NB4 (cell line): Measurements from ENCODE around the gene CEP76.

Source experiments
- MYC ChIP-seq: IDR thresholded peaks from 2 replicates; pipeline ENCODE4 v1.6.1; 2011; ENCODE audit warnings: low read depth, low read length
- POLR2A ChIP-seq: IDR thresholded peaks from 2 replicates; pipeline ENCODE4 v1.6.1; 2011; ENCODE audit warnings: mild to moderate bottlenecking; ENCODE audit not compliant: insufficient read length; ENCODE audit errors: extremely low read depth
- TF ChIP-seq, protein P1 (sequence below): IDR thresholded peaks from one replicate; pipeline ENCODE4 v1.5.1; 2012; ENCODE audit warnings: low read depth, low read length
- TF ChIP-seq, protein P2 (sequence below): IDR thresholded peaks from 2 replicates; pipeline ENCODE4 v1.6.1; 2011; ENCODE audit warnings: low read depth, low read length

DNA sequence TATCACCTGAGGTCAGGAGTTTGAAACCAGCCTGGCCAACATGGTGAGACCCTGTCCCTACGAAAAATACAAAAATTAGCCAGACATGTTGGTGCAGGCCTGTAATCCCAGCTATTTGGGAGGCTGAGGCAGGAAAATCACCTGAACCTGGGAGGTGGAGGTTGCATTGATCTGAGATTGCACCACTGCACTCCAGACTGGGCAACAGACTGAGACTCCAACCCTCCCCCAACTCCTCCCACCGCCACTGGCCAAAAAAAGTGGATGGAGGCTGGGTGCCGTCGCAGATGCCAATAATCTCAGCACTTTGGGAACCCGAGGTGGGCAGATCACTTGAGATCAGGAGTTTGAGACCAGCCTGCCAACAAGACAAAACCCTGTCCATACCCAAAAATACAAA, 34.5 kb downstream of the CEP76 start:
- TF ChIP-seq, protein P1, sequence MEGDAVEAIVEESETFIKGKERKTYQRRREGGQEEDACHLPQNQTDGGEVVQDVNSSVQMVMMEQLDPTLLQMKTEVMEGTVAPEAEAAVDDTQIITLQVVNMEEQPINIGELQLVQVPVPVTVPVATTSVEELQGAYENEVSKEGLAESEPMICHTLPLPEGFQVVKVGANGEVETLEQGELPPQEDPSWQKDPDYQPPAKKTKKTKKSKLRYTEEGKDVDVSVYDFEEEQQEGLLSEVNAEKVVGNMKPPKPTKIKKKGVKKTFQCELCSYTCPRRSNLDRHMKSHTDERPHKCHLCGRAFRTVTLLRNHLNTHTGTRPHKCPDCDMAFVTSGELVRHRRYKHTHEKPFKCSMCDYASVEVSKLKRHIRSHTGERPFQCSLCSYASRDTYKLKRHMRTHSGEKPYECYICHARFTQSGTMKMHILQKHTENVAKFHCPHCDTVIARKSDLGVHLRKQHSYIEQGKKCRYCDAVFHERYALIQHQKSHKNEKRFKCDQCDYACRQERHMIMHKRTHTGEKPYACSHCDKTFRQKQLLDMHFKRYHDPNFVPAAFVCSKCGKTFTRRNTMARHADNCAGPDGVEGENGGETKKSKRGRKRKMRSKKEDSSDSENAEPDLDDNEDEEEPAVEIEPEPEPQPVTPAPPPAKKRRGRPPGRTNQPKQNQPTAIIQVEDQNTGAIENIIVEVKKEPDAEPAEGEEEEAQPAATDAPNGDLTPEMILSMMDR: no peak
- no peak for TF ChIP-seq POLR2A
- TF ChIP-seq, protein P2, sequence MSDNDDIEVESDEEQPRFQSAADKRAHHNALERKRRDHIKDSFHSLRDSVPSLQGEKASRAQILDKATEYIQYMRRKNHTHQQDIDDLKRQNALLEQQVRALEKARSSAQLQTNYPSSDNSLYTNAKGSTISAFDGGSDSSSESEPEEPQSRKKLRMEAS: no peak
- no peak for TF ChIP-seq MYC
